GM19328 (cell line): ENCODE data around the gene CHD3.
"Not testable (repeated sequence)": the region's sequence is repeated elsewhere in the genome, so short reads cannot be mapped to it uniquely, and the experiment has no call there.

Experiments
- ATAC-seq: cut with Tn5 transposase; IDR thresholded peaks from one replicate; pipeline ENCODE4 v1.9.1; 2021; ENCODE audit warnings: mild to moderate bottlenecking, moderate library complexity; ENCODE audit not compliant: unreplicated experiment

Gene CHD3

DNA sequence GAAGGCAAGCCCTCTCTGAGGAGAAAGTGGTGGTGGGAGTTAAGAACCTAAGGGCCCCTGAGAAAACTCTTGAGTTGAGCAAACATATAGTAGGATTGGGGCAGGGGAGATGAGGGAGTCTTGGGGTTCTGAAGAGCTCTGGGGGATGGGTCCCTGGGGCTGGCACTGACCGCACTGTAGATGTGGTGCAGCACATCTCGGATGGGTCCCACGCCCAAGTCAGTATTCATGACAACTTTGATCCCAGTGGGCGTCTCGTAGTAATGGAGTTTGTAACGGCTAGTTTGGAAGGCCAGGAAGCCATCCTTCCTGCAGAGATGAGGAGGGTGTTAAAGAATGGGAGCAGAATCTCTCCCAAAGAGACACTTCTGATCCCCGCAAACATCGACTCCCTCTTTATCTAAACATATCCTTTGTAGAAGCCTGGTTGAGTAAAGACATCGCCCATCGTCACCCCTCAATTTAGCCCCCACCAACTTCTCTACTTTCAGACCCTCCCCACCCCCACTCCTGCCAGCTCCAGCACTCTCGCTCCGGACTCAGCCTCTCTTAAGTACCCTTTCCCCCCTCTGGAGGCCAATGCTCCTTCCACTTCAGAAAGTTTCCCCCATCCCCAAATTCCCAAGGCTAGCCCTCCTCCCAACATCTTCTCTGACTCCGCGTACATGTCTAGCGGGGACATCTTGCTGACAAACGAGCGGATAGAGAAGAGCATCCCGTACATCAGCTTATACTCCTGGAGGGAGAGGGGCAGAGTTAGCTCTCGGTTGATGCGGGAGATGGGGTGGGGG, 42.4 kb downstream of the CHD3 start:
- ATAC-seq, result no peak

DNA sequence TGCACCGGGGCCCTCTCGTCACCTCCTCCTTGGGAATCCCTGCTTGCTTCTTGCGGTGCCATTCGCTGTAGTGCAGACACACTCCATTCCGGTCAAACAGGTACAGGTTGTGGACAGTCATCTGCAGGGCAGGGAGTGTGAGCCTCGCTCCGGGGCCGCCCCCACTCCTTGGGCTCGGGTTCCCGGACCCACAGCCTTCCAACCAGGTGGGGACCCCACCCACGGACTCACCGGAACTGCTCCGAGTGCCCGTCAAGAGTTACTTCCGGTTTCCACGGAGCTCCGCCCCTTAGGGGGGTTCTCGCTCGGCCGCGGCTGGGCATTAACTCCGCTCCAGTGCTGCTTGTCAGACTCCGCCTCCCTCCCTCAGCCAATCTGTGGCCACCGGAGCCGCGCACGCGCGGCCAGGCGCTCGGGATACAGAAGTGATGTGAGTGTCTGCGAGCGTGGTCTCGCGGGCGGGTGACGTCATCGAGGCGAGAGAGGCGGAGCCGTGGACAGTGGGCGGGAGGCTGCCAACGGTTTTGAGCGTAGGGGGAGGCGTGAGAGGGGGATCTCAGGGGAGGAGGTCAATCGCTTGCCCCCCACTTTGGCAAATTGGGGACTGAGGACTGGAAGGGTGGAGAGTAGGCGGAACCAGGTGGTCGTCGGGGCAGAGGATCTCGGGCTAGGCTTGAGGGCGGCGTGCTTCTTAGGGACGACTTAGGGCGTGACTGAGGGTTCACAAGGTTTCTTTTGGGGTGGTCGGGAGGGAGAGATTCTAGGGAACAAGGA, 43.3 kb downstream of the CHD3 start, which contains the start of the genes CNTROB and TRAPPC1:
Gene CNTROB, plus strand, starts transcription at position 498 of the 774 bp plus-strand sequence. CDS start 874 bp downstream, outside the sequence.
Gene TRAPPC1, minus strand, starts transcription at position 238 of the 774 bp plus-strand sequence. Its CDS starts 117 bp downstream, at position 121.
- ATAC-seq, result peak; percentile 93

DNA sequence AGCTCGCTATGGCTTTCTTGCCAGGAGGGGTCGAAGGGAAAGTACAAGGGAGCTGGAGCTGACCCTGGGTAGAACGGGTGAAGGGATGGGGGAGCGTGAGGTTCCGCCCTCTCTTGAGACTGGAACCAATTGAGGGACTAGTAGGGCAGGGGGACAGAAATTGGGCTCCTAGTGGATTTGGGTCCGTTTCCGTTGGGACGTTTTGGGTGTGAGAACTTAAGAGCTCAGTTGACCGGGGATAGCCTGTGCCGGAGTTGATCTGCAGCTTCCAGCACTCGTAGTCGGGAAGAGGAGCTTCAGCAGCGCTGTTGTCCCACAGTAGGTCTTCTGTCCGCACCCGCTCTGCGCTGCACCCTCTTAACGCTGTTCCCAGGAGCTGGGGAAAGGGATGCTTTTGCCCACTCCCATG, 43.9 kb downstream of the CHD3 start:
- no peak for ATAC-seq

DNA sequence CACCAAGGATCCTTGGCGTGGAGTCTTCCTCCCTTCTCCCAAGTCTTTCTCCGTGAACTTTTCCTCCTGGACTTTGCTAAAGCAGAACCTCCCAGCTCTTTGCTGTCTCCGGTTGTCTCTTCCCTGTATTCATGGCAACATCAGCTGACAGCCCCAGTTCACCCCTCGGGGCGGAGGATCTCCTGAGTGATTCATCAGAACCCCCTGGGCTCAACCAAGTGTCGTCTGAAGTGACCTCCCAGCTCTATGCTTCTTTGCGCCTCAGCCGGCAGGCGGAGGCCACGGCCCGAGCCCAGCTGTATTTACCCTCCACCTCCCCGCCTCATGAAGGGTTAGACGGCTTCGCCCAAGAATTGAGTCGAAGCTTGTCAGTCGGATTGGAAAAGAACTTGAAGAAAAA, 44.4 kb downstream of the CHD3 start:
- ATAC-seq, result no peak

DNA sequence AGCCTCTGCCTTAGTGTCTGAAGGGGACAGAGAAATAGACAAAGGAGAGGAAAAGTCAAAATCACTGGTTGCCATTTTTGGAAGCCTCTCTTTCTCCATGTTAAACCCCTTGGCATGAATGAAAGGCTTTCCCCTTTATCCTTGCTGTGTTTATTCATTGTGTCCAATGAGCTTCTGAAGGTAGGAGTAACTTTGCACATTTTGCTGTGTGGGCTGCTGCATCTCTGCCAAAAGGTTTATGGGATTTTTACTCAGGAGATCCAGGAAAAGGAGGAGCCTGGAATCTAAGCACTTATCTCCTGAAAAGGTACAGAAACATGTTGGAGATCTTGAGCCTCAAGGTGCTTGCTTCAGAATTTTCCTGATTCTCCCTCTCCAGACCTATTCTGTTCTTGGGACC, 47.3 kb downstream of the CHD3 start:
- ATAC-seq, result no peak

DNA sequence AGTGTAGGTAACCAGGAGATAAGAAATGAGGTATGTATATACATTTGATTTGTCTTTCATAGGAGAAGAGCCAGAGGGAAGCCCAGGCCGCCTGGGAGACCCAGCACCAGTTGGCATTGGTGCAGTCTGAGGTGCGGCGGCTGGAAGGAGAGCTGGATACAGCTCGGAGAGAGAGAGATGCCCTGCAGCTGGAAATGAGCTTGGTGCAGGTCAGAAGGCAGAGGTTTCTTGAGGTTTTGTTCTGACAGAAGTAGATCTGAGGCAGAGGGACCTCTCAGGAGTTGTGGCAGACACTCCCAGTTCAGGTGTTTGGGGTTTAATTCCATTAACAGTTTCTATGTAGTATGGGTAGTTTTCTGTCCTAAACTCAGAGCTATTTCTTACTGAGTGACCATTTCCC, 51.4 kb downstream of the CHD3 start:
- ATAC-seq, result no peak

DNA sequence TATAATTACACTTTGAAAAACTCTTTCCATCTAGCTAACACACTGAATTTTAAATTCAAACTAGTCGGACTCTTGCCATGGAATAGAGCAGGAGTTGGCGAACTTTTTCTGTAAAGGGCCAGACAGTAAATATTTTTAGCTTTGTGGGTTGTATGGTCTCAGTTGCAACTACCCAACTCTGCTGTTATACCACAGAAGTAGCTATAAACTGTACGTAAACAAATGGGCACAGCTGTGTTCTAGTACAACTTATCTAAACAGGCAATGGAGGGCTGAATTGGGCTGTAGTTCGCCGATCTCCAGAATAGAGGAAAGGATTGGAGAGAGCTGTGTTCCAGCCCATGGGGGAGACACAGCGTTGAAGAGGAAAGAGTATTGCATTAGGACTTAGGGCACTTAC, 52.2 kb downstream of the CHD3 start:
- no peak for ATAC-seq

DNA sequence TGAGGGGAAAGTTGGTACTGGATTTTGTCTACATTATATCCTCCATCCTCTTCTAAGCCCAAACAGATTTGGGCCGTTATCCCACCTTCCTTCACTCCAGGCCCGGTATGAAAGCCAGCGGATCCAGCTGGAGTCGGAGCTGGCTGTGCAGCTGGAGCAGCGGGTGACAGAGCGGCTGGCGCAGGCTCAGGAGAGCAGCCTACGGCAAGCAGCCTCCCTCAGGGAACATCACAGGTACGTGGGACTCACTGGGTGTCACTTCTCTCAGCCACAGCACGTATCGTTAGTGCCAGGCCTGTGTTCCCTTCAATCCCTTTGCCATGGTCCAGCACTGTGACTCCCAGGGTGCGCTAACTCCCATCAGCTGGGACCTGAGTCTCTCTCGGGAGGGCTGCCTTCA, 54.7 kb downstream of the CHD3 start:
- ATAC-seq, result no peak

DNA sequence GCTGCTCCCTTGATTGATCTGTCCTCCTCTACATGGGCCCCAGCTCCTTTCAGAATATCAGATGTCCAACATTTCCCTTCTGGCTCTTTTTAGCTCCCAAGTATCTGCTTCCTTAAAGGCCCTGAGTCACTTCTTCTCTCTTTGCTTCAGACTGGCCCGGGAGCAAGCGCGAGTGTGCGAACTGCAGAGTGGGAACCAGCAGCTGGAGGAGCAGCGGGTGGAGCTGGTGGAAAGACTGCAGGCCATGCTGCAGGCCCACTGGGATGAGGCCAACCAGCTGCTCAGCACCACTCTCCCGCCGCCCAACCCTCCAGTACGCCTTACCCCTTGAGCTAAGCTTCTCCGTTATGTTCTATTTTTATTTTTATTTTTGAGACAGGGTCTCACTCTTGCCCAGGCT, 55.7 kb downstream of the CHD3 start:
- ATAC-seq, result no peak

DNA sequence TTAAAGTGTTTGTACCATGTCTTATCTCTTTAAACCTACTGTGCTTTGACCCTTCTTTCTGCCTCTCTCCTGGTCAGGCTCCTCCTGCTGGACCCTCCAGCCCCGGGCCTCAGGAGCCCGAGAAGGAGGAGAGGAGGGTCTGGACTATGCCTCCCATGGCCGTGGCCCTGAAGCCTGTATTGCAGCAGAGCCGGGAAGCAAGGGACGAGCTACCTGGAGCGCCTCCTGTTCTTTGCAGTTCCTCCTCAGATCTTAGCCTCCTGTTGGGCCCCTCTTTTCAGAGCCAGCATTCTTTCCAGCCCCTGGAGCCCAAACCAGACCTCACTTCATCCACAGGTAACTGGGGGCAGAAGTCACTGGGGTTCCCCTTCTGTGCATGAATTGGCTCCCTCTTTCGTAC, 57.1 kb downstream of the CHD3 start:
- ATAC-seq, result no peak

DNA sequence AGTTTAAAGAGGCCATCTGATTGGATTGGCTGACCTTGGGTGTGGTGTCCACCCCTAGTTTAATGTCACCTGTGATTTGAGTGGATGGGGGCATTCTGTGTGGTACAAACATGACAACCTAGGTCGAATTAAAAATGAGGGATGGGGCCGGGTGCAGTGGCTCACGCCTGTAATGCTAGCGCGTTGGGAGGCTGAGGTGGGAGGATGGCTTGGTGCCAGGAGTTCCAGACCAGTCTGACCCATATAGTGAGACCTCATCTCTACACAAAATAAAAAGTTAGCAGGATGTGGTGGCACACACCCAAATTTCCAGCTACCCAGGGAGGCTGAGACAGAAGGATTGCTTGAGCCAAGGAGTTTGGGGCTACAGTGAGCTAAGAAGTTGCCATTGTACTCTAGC, 57.9 kb downstream of the CHD3 start:
- no peak for ATAC-seq

DNA sequence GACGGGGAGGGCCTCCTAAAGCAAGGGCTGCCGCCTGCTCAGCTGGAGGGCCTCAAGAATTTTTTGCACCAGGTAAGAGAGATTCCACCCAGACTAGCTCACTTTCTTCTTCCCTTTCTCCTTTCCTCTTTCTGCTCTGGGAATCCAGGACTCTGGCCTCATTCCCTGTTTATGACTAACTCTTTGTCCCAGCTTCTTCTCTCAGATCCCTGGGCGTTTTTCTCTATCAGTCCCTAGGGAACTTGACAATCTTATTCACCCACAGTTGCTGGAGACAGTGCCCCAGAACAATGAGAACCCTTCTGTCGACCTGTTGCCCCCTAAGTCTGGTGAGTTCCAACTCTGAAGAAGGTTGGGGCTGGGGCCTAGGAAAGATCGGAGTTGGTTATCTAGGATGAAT, 59.1 kb downstream of the CHD3 start:
- no peak for ATAC-seq

DNA sequence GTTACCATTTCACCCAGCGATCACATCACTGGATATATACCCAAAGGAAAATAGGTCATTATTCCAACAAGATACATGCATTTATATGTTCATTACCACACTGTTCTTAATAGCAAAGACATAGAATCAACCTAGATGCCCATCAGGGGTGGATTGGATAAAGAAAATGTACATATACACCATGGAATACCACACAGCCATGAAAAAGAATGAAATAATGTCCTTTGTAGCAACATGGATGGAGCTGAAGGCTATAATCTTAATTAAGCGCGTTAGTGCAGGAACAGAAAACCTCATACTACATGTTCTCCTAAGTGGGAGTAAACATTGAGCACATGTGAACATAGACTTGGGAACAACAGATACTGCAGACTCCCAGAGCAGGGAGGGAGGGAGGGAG, 62.0 kb downstream of the CHD3 start:
- ATAC-seq, result no peak

DNA sequence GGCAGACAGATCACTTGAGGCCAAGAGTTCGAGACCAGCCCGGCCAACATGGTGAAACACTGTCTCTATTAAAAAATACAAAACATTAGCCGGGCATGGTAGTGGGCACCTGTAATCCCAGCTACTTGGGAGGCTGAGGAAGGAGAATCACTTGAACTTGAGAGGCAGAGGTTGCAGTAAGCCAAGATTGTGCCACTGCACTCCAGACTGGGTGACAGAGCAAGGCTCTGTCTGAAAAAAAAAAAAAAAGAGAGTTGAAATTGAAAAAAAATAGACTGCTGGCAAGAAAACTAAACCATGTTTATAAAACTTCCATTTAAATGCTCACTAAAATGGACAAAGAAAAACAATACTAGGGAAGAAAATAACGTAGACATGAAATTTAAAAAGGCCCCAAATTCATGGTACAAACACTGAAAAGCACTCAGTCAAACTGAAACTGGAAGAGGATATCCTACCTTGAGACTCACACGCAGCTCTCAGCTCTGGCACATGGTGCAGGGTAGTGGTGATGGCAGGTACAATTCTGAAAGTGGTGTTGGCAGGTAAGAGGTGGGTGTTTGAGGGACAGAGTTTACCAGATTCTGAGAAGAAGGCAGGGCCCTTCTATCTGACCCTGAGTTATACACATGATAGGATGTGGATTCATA, 62.7 kb downstream of the CHD3 start:
- ATAC-seq, result no peak

DNA sequence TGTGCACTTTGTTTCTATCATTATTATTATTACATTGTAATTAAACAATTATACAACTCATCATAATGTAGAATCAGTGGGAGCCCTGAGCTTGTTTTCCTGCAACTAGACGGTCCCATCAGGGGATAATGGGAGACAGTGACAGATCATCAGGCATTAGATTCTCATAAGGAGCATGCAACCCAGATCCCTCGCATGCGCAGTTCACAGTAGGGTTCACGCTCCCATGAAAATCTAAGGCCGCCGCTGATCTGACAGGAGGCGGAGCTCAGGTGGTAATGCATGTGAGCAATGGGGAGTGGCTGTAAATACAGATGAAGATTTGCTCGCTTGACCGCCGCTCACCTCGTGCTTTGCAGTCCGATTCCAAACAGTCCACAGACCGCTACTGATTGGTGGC, 64.7 kb downstream of the CHD3 start:
- not testable (repeated sequence) for ATAC-seq

DNA sequence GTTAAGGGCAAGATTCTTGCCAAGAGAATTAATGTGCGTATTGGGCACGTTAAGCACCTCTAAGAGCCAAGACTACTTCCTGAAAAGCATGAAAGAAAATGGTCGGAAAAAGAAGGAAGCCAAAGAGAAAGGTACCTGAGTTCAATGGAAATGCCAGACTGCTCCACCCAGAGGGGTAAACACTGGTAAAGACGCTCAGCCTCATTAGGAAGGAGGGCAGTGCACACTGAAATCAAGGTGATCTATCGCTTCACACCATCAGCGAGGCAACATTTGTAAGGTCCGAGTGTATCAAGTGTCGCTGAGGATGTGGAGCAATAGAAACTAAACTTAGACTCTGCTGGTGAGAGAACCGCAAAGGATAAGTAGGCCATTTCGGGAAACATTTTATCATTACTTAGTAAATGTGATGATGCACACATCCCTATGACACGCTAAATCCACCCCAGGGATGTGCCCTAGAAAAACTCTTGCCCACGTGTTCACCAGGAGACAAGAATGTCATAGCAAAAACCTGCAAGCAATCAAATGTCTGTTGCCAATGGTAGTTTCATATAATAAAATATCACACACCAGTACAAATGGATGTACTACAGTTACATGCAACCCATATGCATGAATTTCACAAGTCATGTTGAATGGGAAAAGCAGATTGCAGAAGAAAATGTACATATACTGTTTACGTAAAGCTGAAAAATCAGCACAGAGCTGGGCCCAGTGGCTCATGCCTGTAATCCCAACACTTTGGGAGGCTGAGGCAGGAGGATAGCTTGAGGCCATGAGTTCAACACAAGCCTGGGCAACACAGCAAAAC, 67.0 kb downstream of the CHD3 start:
- no peak for ATAC-seq

DNA sequence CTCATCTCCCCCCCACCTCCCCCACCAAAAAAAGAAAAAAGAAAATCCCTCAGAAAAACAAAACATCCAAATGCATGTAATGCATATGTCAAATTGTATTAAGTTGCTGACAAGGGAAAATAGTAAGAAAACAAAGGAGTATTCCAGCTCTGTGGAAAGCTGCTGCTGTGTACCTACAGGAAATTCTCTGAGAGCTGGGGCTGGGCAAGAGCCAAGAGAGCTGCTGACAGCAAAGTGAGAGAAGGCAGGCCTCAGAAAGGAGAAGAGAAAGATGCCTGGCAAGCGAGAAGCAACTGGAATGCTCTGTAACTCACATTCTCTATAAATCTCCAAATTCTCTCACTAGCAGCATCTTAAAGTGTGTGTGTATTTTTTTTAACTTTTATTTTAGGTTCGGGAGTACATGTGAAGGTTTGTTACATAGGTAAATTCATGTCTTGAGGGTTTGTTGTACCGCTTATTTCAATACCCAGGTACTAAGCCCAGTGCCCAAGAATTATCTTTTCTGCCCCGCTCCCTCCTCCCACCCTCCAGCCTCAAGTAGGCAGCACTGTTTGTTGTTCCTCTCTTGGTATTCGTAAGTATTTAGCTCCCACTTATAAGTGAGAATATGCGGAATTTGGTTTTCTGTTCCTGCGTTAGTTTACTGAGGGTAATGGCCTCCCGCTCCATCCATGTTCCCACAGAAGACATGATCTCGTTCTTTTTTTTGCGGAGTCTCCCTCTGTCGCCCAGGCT, 67.8 kb downstream of the CHD3 start:
- no peak for ATAC-seq

DNA sequence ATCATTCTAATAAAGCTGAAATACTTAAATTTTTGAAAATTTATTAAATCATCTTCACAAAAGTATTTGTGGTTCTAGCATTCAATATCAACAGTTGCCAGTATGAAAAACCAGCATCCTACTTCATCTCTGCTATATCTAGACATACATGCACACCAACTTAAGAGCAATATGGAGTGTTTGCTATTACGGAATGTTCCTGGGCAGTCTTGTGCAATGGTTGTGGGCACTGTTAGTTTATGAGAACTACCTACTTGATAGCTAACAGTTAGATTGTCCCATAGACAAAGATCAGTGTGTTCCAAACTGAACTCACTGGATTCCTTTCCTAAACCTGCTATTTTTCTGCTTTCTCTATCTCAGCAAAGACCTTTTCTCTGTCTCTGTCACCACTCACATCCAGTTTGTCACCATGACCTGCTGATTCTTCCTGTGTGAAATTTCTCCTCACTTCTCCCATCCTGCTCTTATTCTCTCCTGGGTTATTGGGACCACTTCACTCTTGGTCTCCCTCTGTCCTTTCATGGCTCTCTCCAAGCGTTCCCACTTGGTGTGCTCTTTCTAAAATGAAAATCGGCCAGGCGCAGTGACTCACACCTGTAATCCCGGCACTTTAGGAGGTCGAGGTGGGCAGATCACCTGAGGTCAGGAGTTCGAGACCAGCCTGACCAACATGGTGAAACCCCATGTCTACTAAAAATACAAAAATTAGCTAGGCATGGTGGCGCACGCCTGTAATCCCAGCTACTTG, 71.1 kb downstream of the CHD3 start:
- ATAC-seq, result no peak

DNA sequence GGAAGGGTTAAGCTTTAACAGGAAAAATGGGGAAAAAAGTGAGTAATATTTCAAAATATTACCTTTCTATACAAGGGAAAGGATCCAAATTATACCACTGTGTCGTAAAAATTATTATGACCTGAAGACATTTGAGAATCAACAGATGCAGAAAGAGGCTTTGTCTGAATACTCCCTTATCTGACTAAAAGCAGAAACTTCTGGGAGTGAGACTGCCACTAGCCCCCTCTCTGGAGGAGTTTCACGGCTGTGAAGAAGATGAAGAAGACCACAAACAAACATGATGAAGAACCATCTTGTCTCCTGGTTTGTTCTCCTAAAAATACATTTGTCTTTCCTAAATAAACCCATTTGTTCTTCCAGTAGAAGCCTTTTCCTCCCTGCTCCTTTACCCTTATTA, 72.8 kb downstream of the CHD3 start:
- no peak for ATAC-seq
